Measurements from ENCODE around the gene LRRTM3. TPM values are rescaled to one million over a fixed set of nuclear protein-coding genes. Genes with fewer than 3 reads are reported as not detected.

LRRTM3 gene
- total RNA-seq, 1 donor from 2014 or later = 4.6 TPM

DNA sequence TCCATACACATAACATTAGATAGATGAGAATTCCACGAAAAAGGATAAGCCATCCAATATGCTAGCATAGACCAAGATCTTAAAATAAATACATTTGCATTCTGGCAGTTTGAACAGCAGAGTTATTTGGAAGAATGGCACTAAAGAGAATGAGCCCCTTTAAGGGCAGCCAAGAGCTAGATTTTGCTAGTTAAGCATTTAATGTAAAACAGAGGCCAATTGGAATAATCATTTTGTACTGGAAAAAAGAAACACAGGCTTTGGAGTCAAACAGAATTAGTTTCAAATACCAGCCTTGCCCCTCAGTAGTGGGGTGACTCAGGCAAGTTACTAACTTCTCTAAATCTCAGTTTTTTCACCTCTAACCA, 56.2 kb downstream of the LRRTM3 start:
- Mint-ChIP-seq H3K9me3 (no peaks in the 10 kb centered on the region), H3K36me3 (no peaks in the 10 kb centered on the region), H3K4me3 (no peak overlapping the region), H3K27ac (no peak overlapping the region), H3K4me1 (peaks cover 26% of the 10 kb centered on the region), H3K27me3 (ENCODE audit: low read depth) (peaks cover 2% of the 10 kb centered on the region)
- no peak for DNase-seq (ENCODE audit: low spot score in 2 of 2, unreplicated experiment in 2 of 2)
- TF ChIP-seq, protein P1, sequence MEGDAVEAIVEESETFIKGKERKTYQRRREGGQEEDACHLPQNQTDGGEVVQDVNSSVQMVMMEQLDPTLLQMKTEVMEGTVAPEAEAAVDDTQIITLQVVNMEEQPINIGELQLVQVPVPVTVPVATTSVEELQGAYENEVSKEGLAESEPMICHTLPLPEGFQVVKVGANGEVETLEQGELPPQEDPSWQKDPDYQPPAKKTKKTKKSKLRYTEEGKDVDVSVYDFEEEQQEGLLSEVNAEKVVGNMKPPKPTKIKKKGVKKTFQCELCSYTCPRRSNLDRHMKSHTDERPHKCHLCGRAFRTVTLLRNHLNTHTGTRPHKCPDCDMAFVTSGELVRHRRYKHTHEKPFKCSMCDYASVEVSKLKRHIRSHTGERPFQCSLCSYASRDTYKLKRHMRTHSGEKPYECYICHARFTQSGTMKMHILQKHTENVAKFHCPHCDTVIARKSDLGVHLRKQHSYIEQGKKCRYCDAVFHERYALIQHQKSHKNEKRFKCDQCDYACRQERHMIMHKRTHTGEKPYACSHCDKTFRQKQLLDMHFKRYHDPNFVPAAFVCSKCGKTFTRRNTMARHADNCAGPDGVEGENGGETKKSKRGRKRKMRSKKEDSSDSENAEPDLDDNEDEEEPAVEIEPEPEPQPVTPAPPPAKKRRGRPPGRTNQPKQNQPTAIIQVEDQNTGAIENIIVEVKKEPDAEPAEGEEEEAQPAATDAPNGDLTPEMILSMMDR (IDR thresholded peaks at IDR 0.05; ENCODE audit: unreplicated experiment) = no peak

DNA sequence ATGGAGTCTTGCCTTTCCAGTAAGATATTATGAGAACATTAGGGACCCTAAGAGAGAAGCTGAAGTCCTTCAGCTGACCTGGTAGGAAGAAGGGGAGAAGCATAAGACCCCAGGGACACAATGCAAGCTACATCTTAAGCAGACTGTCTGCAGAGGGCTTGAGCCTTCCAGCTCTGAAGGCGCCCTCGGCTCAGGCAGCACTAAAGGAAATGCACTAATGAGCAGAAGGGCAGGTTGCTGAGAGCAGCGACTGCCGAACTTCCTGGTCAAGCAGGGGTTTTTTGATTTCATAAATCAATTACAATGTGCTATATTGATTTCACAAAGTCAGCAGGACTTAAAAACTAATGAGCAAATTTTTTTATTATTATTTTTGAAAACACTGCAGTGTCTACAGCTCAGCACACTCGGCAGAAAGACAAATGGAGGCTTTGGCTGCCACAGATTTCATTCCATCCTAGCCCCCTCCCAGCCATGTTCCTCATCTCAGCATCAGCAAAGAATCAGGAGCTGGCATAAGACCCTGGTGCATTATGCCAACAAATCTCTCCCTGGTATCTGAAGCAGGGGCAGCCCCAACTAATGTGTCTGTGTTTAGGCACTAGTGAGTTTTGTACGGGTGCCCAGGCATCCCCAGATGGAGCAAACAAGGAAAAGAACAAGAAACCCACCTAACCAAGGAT, 57.1 kb downstream of the LRRTM3 start:
- Mint-ChIP-seq H3K4me3 (no peak overlapping the region), H3K27me3 (ENCODE audit: low read depth) (peaks cover 2% of the 10 kb centered on the region), H3K27ac (peak overlapping the region; percentile 81), H3K4me1 (peaks cover 26% of the 10 kb centered on the region), H3K9me3 (no peaks in the 10 kb centered on the region), H3K36me3 (no peaks in the 10 kb centered on the region)
- no peak for DNase-seq (ENCODE audit: low spot score in 2 of 2, unreplicated experiment in 2 of 2)
- TF ChIP-seq, protein P1 (IDR thresholded peaks at IDR 0.05; ENCODE audit: unreplicated experiment) = no peak

DNA sequence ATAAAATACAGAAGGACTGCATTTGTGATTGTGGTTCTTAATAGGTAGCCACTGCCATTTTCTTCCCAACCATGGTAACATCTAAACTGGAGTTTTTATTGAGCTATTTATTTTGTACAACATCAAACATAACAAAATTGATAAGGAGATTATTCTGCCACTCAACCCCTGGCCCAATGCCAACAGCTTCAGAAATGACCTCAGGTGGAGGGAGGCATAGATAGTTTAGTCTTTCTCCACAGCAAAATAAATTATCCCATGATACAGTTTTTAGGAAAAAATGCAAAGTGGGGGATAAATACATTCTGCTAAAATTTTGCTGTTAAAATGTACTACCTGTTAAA, 57.6 kb downstream of the LRRTM3 start:
- H3K36me3 Mint-ChIP-seq = no peaks in the 10 kb centered on the region
- TF ChIP-seq, protein P1 (IDR thresholded peaks at IDR 0.05; ENCODE audit: unreplicated experiment) = no peak
- H3K4me1 Mint-ChIP-seq = peaks cover 26% of the 10 kb centered on the region
- peaks cover 2% of the 10 kb centered on the region for H3K27me3 Mint-ChIP-seq (ENCODE audit: low read depth)
- DNase-seq (ENCODE audit: low spot score in 2 of 2, unreplicated experiment in 2 of 2) = no peak
- no peaks in the 10 kb centered on the region for H3K9me3 Mint-ChIP-seq
- H3K4me3 Mint-ChIP-seq = no peak overlapping the region
- H3K27ac Mint-ChIP-seq = peak overlapping the region; percentile 81

DNA sequence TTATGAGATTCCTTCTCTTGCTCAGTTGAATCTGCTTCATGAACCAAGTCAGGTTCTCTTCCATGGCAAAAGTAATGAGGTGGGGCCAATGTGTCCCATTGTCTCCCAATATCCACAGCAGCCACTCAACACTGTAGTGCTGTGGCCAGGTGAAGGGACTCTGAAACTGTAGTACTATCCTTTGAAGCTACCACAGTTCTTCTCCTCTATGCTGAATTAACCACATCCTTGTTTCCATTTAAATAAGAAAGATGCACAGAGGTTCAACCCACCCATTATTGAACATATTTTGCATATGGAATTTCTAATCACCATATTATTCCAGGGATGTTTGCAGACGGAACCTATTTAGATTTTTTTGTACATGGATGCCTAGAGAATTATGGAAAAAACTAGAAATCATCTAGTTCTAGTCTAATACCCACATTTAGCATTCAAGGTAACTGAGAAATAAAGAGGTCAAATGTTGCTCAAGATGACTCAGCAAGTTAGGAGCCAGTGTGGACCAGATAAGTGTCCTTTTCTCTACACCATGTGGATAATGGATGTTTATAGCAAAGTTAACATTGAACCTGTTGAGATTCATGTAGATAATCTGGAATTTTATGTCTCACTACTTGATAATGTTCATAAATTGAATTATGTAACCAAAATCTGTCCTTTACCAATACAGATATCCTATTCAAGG, 64.5 kb downstream of the LRRTM3 start:
- Mint-ChIP-seq H3K4me3 (no peak overlapping the region), H3K4me1 (peaks cover 5% of the 10 kb centered on the region), H3K9me3 (no peaks in the 10 kb centered on the region), H3K27me3 (ENCODE audit: low read depth) (peaks cover 5% of the 10 kb centered on the region), H3K27ac (no peak overlapping the region), H3K36me3 (no peaks in the 10 kb centered on the region)
- no peak for DNase-seq (ENCODE audit: low spot score in 2 of 2, unreplicated experiment in 2 of 2)
- TF ChIP-seq, protein P1 (IDR thresholded peaks at IDR 0.05; ENCODE audit: unreplicated experiment) = no peak

DNA sequence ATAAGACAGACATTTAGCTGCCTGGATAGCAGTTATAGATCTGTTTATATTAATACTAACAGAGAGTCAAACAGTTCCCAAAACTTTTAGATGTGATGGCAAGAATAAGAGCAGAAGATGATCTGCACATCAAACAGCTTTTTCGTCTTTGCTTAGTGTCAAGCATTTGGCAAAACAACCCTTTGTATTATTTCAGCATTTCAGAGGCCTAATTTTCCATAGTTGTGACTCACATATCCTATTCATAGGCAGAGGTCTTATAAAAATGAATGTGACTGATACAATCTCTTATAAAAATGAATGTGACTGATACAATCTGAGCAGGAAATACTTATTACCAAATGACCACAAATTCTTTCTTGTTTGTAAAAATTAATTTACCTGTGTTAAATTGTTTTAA, 71.2 kb downstream of the LRRTM3 start:
- Mint-ChIP-seq H3K27me3 (ENCODE audit: low read depth) (peaks cover 9% of the 10 kb centered on the region), H3K36me3 (no peaks in the 10 kb centered on the region), H3K27ac (no peak overlapping the region), H3K4me3 (no peak overlapping the region), H3K4me1 (peaks cover 14% of the 10 kb centered on the region), H3K9me3 (no peaks in the 10 kb centered on the region)
- TF ChIP-seq, protein P1 (IDR thresholded peaks at IDR 0.05; ENCODE audit: unreplicated experiment) = no peak
- DNase-seq (ENCODE audit: low spot score in 2 of 2, unreplicated experiment in 2 of 2) = no peak

Data from mesothelial cell of epicardium (in vitro differentiated cells).